Psoas muscle (tissue), 8 donors: ENCODE measurements around the gene DCHS1. TPM values are rescaled to one million over a fixed set of nuclear protein-coding genes. Genes with fewer than 3 reads are reported as not detected.
A peak's percentile ranks its signal among the peaks of the same experiment; 100 is the strongest.
"Not testable (repeated sequence)": the region's sequence is repeated elsewhere in the genome, so short reads cannot be mapped to it uniquely, and the experiment has no call there.

Source experiments
- ATAC-seq, 4 donors: fragments of 200-7000 bp; cut with Tn5 transposase; one replicate each; pipeline ENCODE4 v1.9.1; 2020; ENCODE audit warnings: moderate library complexity in 3 of 4, mild to moderate bottlenecking in 2 of 4
- DNase-seq, 2 donors: peaks; one replicate each; pipeline ENCODE4 v3.0.0-alpha.2; 2020
- H3K27ac ChIP-seq: fragments of 200-600 bp; one replicate; pipeline ENCODE4 v1.8.0; 2022
- H3K27me3 ChIP-seq, 3 donors: fragments of 200-600 bp in 1 of 3; one replicate each; pipeline versions ENCODE4 v1.6.1 to v1.8.0; 2013 to 2022; ENCODE audit warnings: low read length in 2 of 3, mild to moderate bottlenecking in 2 of 3, moderate library complexity in 1 of 3; ENCODE audit not compliant: insufficient read depth in 3 of 3
- H3K36me3 ChIP-seq, 2 donors: fragments of 200-600 bp in 1 of 2; one replicate each; pipeline versions ENCODE4 v1.6.1 to v1.8.0; 2013 to 2022; ENCODE audit warnings: low read depth in 1 of 2, mild to moderate bottlenecking in 1 of 2, moderate library complexity in 1 of 2; ENCODE audit not compliant: insufficient read depth in 1 of 2
- H3K4me1 ChIP-seq: fragments of 200-600 bp; one replicate; pipeline ENCODE4 v1.8.0; 2022
- H3K4me3 ChIP-seq: fragments of 200-600 bp; one replicate; pipeline ENCODE4 v1.8.0; 2022; ENCODE audit warnings: mild to moderate bottlenecking
- H3K9me3 ChIP-seq: fragments of 200-600 bp; one replicate; pipeline ENCODE4 v1.8.0; 2022
- WGBS, 3 donors: extraction: QIAGEN DNeasy Blood & Tissue Kit; methylation state at CpG; one replicate each; pipeline versions ENCODE4 v1.1.6 to v1.1.7; 2013; 5-methylcytosine and 5-hydroxymethylcytosine counted together
- intact Hi-C, 2 donors: fragments of 100-400 bp; cut with DNase I; formaldehyde crosslinking; loops; one replicate each; pipeline versions ENCODE4 v1.11.0 to v1.14.2; 2022
- long read RNA-seq, 2 donors: library from polyadenylated mRNA; unstranded; transcript quantifications; one replicate each; pipeline ENCODE4 v2.0.0, GENCODE V29; 2021
- polyA plus RNA-seq, 3 donors: library from polyadenylated mRNA; stranded (reverse); fragments of 200-250 nt; gene quantifications; one replicate each; pipeline ENCODE4 v1.2.3, GENCODE V29; 2013
- total RNA-seq, 4 donors: library from RNA; stranded (reverse); fragmentation: NEBNext Ultra II Directional in 2 of 4; extraction: Animal tissue kit (Norgen Biotek cat#: 25700) in 2 of 4; gene quantifications; one replicate each; pipeline versions ENCODE4 v1.2.1 to v1.2.4, GENCODE V29; 2021 to 2023
- TF ChIP-seq, protein P1 (sequence below): fragments of 200-600 bp; IDR thresholded peaks from one replicate; pipeline ENCODE4 v1.8.0; 2022; ENCODE audit warnings: antibody characterized with exemption
- donor health status: healthy with polysubstance abuse.
- donor health status: DM: no; HTN: no; CAD: no; lungs with moderate emphysema.
- donor health status: Bipolar disorder and iron deficiency.
- donor health status: healthy.
- donor health status: DM: yes; HTN: yes; CAD: no.
- donor health status: DM: no; HTN: no; CAD: no.
- donor health status: DM: no; HTN: no; CAD: no.
- donor health status: DM: yes; HTN: yes; CAD: no.

The DCHS1 gene, protein sequence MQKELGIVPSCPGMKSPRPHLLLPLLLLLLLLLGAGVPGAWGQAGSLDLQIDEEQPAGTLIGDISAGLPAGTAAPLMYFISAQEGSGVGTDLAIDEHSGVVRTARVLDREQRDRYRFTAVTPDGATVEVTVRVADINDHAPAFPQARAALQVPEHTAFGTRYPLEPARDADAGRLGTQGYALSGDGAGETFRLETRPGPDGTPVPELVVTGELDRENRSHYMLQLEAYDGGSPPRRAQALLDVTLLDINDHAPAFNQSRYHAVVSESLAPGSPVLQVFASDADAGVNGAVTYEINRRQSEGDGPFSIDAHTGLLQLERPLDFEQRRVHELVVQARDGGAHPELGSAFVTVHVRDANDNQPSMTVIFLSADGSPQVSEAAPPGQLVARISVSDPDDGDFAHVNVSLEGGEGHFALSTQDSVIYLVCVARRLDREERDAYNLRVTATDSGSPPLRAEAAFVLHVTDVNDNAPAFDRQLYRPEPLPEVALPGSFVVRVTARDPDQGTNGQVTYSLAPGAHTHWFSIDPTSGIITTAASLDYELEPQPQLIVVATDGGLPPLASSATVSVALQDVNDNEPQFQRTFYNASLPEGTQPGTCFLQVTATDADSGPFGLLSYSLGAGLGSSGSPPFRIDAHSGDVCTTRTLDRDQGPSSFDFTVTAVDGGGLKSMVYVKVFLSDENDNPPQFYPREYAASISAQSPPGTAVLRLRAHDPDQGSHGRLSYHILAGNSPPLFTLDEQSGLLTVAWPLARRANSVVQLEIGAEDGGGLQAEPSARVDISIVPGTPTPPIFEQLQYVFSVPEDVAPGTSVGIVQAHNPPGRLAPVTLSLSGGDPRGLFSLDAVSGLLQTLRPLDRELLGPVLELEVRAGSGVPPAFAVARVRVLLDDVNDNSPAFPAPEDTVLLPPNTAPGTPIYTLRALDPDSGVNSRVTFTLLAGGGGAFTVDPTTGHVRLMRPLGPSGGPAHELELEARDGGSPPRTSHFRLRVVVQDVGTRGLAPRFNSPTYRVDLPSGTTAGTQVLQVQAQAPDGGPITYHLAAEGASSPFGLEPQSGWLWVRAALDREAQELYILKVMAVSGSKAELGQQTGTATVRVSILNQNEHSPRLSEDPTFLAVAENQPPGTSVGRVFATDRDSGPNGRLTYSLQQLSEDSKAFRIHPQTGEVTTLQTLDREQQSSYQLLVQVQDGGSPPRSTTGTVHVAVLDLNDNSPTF (N-terminal part only)
- 1 to 10 TPM; 3.2 to 7.2 (median 5.4) TPM for total RNA-seq
- polyA plus RNA-seq = 1 to 10 TPM in 2 of 3 donors, under 1 TPM in 1; 0.98 to 1.7 (median 1.1) TPM
- long read RNA-seq, donor 1, partial matches to known transcripts = 0 of 2 reads
- long read RNA-seq, donor 1, other reads (novel, unspliced or antisense) = 2 of 2 reads
- long read RNA-seq, donor 2, partial matches to known transcripts = 2 of 4 reads
- long read RNA-seq, donor 2, other reads (novel, unspliced or antisense) = 2 of 4 reads

DNA sequence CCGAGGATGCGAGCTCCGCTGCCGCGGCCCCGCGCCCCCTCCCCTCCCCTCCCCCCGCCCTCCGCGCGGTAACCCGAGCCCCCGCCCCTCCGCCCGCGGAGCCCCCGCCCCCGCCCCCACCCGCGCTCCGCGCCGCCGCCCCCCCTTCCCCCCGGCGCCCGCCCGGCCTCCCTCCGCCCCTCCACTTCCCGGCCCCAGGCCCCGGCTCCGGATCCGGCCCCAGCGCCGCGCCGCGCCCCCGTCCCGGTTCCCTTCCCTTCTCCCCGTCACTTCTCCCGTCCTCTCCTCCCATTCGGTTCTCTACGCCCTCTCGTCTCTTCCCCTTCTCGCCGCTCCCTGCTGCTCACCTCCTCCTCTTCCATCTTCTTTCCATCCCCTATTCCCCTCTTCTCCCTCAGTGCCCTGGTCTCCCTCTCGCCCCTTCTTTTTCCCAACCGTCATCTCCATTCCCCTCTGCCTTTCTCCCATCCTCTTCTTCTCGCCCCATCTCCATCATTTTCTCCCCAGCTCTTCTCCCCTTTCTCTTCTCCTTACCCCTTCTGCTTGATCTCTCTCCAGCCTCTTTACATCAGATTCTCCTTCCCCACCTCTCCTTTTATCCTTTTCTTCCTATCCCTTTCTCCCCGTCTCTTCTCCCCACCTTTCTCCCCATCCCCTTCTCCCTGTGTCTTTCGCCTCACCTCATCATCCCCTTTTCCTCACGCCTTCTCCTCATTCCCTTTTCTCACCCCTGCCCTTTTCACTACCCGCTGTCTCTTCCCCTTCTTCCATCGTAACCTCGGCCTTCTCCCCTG lies at the start of gene DCHS1:
Gene DCHS1, minus strand, starts transcription at position 20 of the 794 bp plus-strand sequence. CDS start 14,196 bp downstream, outside the sequence.
- Histone ChIP-seq H3K4me3 (peak within 1 kb of the TSS; percentile 59), H3K36me3 (no peaks in the 10 kb centered on the region), H3K4me1 (no peaks in the 10 kb centered on the region), H3K27me3 (peaks cover 0 to 27% (median 9%) of the 10 kb centered on the region in 3 donors), H3K9me3 (no peaks in the 10 kb centered on the region), H3K27ac (peak within 1 kb of the TSS; percentile 16)
- TF ChIP-seq, protein P1, sequence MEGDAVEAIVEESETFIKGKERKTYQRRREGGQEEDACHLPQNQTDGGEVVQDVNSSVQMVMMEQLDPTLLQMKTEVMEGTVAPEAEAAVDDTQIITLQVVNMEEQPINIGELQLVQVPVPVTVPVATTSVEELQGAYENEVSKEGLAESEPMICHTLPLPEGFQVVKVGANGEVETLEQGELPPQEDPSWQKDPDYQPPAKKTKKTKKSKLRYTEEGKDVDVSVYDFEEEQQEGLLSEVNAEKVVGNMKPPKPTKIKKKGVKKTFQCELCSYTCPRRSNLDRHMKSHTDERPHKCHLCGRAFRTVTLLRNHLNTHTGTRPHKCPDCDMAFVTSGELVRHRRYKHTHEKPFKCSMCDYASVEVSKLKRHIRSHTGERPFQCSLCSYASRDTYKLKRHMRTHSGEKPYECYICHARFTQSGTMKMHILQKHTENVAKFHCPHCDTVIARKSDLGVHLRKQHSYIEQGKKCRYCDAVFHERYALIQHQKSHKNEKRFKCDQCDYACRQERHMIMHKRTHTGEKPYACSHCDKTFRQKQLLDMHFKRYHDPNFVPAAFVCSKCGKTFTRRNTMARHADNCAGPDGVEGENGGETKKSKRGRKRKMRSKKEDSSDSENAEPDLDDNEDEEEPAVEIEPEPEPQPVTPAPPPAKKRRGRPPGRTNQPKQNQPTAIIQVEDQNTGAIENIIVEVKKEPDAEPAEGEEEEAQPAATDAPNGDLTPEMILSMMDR = no peak
- intact Hi-C loops = no loop called here
- ATAC-seq (peak in 2 of 4 donors; percentile 18 to 62), DNase-seq (peak in 1 of 2 donors; percentile 52)
- 9 to 27% (median 25%) methylated on average over 14 to 45 of the region's 56 CpGs for WGBS, 3 donors

DNA sequence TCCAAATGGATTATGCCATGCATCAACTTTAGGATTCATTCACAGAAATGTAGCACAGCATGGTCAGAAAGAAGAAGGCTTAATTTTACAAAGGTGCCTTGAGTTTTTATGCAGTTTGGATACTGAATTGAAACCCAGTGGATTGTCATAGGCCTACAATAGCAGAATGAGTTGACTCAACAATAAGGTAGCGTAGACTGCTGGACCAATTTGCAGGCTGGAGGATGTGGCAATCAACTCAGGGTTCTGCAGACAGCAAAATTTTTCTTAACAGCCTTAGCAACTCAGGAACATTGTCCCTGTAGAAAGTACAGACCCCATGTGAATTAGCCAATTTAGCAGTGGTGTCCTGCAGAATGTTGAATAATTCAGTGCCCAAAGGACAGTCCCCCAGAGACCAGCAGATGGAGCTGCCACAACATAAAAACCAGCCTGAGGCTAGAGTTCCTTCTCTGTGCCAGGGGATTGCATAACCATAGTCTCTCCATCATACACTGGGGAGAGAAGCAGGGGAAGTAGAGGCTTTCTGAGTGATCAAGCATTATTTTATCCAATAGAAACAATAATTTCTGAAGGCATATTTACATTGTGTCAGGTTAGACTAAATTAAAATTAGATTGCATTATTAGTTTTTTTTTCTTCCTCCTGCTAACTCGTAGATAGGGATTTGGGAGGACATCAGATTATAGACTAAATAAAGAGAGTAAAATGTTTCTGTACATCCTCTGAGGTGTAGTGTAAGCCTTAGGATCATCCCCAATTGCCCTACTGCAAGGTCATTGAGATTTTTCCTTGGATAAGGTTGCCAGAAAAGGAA lies 47.8 kb upstream of the DCHS1 start:
- ATAC-seq (peak; percentile 79 to 95 (median 90)), DNase-seq (peak in 1 of 2 donors; percentile 21)
- Histone ChIP-seq H3K4me1 (peaks cover 4% of the 10 kb centered on the region), H3K27me3 (no peaks in the 10 kb centered on the region), H3K27ac (no peak overlapping the region), H3K36me3 (no peaks in the 10 kb centered on the region), H3K4me3 (no peak overlapping the region), H3K9me3 (no peaks in the 10 kb centered on the region)
- intact Hi-C loops = loop anchor here (10.0 kb wide), 1 partner anchor 319 kb away; no protein-coding TSS in a partner anchor
- WGBS, 3 donors = 55 to 87% (median 78%) methylated on average over 2 of the region's 2 CpGs
- TF ChIP-seq, protein P1 = peak; percentile 49

DNA sequence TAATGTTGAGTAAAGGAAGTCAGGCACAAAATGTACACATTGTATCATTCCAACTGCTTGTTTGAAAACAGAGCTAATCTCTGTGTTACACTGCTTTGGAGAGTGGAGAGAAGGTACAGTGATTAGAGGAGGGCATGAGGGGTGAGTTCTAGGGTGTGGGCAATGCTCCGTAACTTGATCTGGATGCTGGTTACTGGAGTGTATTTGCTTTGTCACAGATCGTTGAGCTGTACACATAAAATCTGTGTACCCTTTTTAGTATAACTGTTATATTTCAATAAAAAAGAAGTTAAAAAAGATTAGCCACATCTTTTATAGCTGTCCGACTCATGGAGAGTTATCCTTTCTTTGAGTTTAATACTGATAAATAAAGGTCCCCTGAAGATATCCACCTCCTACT lies 46.3 kb upstream of the DCHS1 start:
- intact Hi-C loops = loop anchor here (10.0 kb wide), 1 partner anchor 317 kb away; no protein-coding TSS in a partner anchor
- H3K4me3 ChIP-seq, H3K9me3 ChIP-seq, H3K27ac ChIP-seq, H3K4me1 ChIP-seq, H3K36me3 ChIP-seq, DNase-seq, ATAC-seq, H3K27me3 ChIP-seq: not testable (repeated sequence)
- 46 to 71% (median 53%) methylated on average over 3 of the region's 3 CpGs for WGBS, 3 donors

DNA sequence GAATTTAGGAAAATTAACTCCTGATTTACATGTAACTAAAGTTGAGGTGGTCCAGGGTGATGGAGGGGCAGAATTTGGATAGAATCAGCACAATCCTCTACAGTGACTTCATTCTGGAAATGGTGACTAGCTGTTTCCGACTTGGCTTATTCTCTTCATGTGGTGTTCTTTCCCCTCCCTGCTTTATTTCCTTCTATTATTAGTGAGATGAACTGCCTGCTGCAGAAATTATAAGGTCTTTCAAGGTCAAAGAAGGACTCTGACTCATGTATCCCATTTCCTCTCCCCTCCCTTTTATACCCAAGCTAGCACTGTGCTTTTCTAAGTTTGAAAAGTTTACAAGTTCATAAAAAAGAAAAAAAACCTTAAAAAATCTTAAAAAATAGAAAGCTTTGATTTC lies 39.8 kb upstream of the DCHS1 start:
- H3K4me1 ChIP-seq = peaks cover 6% of the 10 kb centered on the region
- H3K9me3 ChIP-seq = no peaks in the 10 kb centered on the region
- TF ChIP-seq, protein P1 = no peak
- WGBS, 3 donors = 0 to 13% (median 11%) methylated on average over 1 of the region's 1 CpG
- peak overlapping the region; percentile 62 for H3K27ac ChIP-seq
- ATAC-seq (peak in 3 of 4 donors; percentile 37 to 74 (median 69)), DNase-seq (no peak)
- no peaks in the 10 kb centered on the region for H3K27me3 ChIP-seq
- H3K4me3 ChIP-seq = no peak overlapping the region
- no peaks in the 10 kb centered on the region for H3K36me3 ChIP-seq
- intact Hi-C loops = no loop called here
